SK-N-SH (cell line): Measurements from ENCODE around the gene BAIAP2L1. TPM values are rescaled to one million over a fixed set of nuclear protein-coding genes. Genes with fewer than 3 reads are reported as not detected.

Experiments used
- CTCF ChIA-PET: fragments of 300-600, 350-600 bp; formaldehyde crosslinking; extraction: SDS; loops from one replicate; lab custom pipeline; 2021; lab: Yijun Ruan, JAX
- POLR2A ChIA-PET: fragments of 350-600 bp; sonication (Branson Sonifier 250); formaldehyde crosslinking; extraction: SDS; loops from one replicate; lab custom pipeline; 2020; ENCODE audit warnings: antibody characterized with exemption, inconsistent platforms; lab: Yijun Ruan, JAX
- DNase-seq: peaks from one replicate; pipeline ENCODE4 v3.0.0; 2012
- H2AFZ ChIP-seq: fragments of 200-600 bp; sonication (generic); 2 replicates; pipeline ENCODE4 v1.8.1; 2016; ENCODE audit warnings: antibody characterized with exemption, mild to moderate bottlenecking, low read depth
- H3F3A ChIP-seq: fragments of 200-600 bp; sonication (generic); replicated peaks from 2 replicates; pipeline ENCODE3; 2016; ENCODE audit warnings: antibody characterized with exemption, mild to moderate bottlenecking; ENCODE audit not compliant: insufficient read depth
- H3K27ac ChIP-seq, 2 experiments: fragments of 200-500 bp in 1 of 2; fragments of 200-600 bp in 1 of 2; sonication (Bioruptor generic) in 1 of 2; sonication (generic), shearing (Covaris generic) in 1 of 2; 2 replicates each; pipeline versions ENCODE4 v1.5.1 to v1.6.1; 2014 to 2016; ENCODE audit warnings: low read depth in 2 of 2, inconsistent platforms in 1 of 2, low read length in 1 of 2, mild to moderate bottlenecking in 1 of 2, mixed read lengths in 1 of 2
- H3K27me3 ChIP-seq: fragments of 200-600 bp; sonication (generic), shearing (Covaris generic); 2 replicates; pipeline ENCODE4 v1.6.1; 2016; ENCODE audit warnings: mixed run types; ENCODE audit not compliant: insufficient read depth
- H3K36me3 ChIP-seq, 2 experiments: fragments of 200-500 bp in 1 of 2; fragments of 200-600 bp in 1 of 2; sonication (Bioruptor generic) in 1 of 2; sonication (generic) in 1 of 2; replicated peaks in 1 of 2; 2 replicates each; pipeline versions ENCODE3 to v1.5.1; 2014 to 2016; ENCODE audit warnings: low read length in 1 of 2, mild to moderate bottlenecking in 1 of 2; ENCODE audit not compliant: insufficient read depth in 2 of 2, control insufficient read depth in 1 of 2
- H3K4me1 ChIP-seq, 2 experiments: fragments of 200-500 bp in 1 of 2; fragments of 200-600 bp in 1 of 2; sonication (Bioruptor generic) in 1 of 2; sonication (generic), shearing (Covaris generic) in 1 of 2; 2 replicates each; pipeline versions ENCODE4 v1.5.1 to v1.6.1; 2014 to 2016; ENCODE audit warnings: low read depth in 1 of 2, low read length in 1 of 2, mixed run types in 1 of 2; ENCODE audit not compliant: insufficient read depth in 2 of 2, control insufficient read depth in 1 of 2
- H3K4me2 ChIP-seq: fragments of 200-600 bp; sonication (generic), shearing (Covaris generic); 2 replicates; pipeline ENCODE4 v1.6.1; 2017; ENCODE audit warnings: mixed run types
- H3K4me3 ChIP-seq, 2 experiments: fragments of 200-500 bp in 1 of 2; fragments of 200-600 bp in 1 of 2; sonication (Bioruptor generic) in 1 of 2; sonication (generic), shearing (Covaris generic) in 1 of 2; 2 replicates each; pipeline versions ENCODE4 v1.5.1 to v1.8.1; 2014 to 2016; ENCODE audit warnings: low read depth in 2 of 2, inconsistent platforms in 1 of 2, low read length in 1 of 2, mild to moderate bottlenecking in 1 of 2, mixed read lengths in 1 of 2, moderate library complexity in 1 of 2
- H3K79me2 ChIP-seq: fragments of 200-600 bp; sonication (generic); 2 replicates; pipeline ENCODE4 v1.8.1; 2017; ENCODE audit warnings: mild to moderate bottlenecking; ENCODE audit not compliant: insufficient read depth
- H3K9ac ChIP-seq: fragments of 200-600 bp; sonication (generic); 2 replicates; pipeline ENCODE4 v1.6.1; 2017; ENCODE audit warnings: mixed run types
- H3K9me2 ChIP-seq: fragments of 200-600 bp; sonication (generic); 2 replicates; pipeline ENCODE4 v1.6.1; 2017; ENCODE audit warnings: mixed run types
- H3K9me3 ChIP-seq: fragments of 200-600 bp; sonication (generic); 2 replicates; pipeline ENCODE4 v1.6.1; 2017; ENCODE audit warnings: mixed run types, mild to moderate bottlenecking, moderate library complexity
- H4K20me1 ChIP-seq: fragments of 200-600 bp; sonication (generic); 2 replicates; pipeline ENCODE4 v1.6.1; 2017; ENCODE audit warnings: mild to moderate bottlenecking, mixed run types; ENCODE audit not compliant: insufficient read depth
- CHD2 ChIP-seq: fragments of 150-350 bp; IDR thresholded peaks from 2 replicates; pipeline ENCODE4 v1.6.1; 2018; ENCODE audit warnings: low read length; ENCODE audit not compliant: partially characterized antibody
- CTCF ChIP-seq: fragments of 200-600 bp; sonication (generic); IDR thresholded peaks from 2 replicates; pipeline ENCODE4 v1.6.1; 2017; ENCODE audit warnings: antibody characterized with exemption, mild to moderate bottlenecking, moderate library complexity
- ELF1 ChIP-seq: IDR thresholded peaks from 2 replicates; pipeline ENCODE4 v1.4.0; 2012
- EZH2phosphoT487 ChIP-seq: fragments of 200-600 bp; sonication (generic); IDR thresholded peaks from 2 replicates; pipeline ENCODE4 v1.6.1; 2017; ENCODE audit warnings: low read depth, mixed run types, mild to moderate bottlenecking, antibody characterized with exemption, moderate library complexity, borderline replicate concordance
- FOSL2 ChIP-seq: IDR thresholded peaks from 2 replicates; pipeline ENCODE4 v1.4.0; 2012; ENCODE audit warnings: low read depth, mild to moderate bottlenecking, moderate library complexity, borderline replicate concordance
- FOXJ3 ChIP-seq: sonication (generic); formaldehyde crosslinking; IDR thresholded peaks from 2 replicates; pipeline ENCODE4 v1.5.1; 2020; ENCODE audit warnings: mild to moderate bottlenecking, missing genetic modification reagents
- FOXM1 ChIP-seq: IDR thresholded peaks from 2 replicates; pipeline ENCODE4 v1.4.0; 2012; ENCODE audit warnings: low read depth, mild to moderate bottlenecking
- GABPA ChIP-seq: IDR thresholded peaks from 2 replicates; pipeline ENCODE4 v1.4.0; 2012; ENCODE audit warnings: low read depth, mild to moderate bottlenecking
- GATA2 ChIP-seq: sonication (generic); formaldehyde crosslinking; IDR thresholded peaks from 2 replicates; pipeline ENCODE4 v1.5.0; 2020; ENCODE audit warnings: mild to moderate bottlenecking, missing genetic modification reagents
- IRF3 ChIP-seq: fragments of 150-350 bp; IDR thresholded peaks from 2 replicates; pipeline ENCODE4 v1.6.1; 2016; ENCODE audit warnings: mild to moderate bottlenecking, low read depth, low read length
- JUND ChIP-seq: IDR thresholded peaks from 2 replicates; pipeline ENCODE4 v1.4.0; 2012
- MAX ChIP-seq: IDR thresholded peaks from 2 replicates; pipeline ENCODE4 v1.4.0; 2012; ENCODE audit warnings: low read depth
- MEF2A ChIP-seq: IDR thresholded peaks from 2 replicates; pipeline ENCODE4 v1.4.0; 2012; ENCODE audit warnings: low read depth, borderline replicate concordance
- NFIC ChIP-seq: IDR thresholded peaks from 2 replicates; pipeline ENCODE4 v1.4.0; 2012; ENCODE audit warnings: borderline replicate concordance
- NRF1 ChIP-seq: IDR thresholded peaks from 2 replicates; pipeline ENCODE4 v1.6.1; 2012; ENCODE audit warnings: low read depth, mild to moderate bottlenecking, low read length
- PBX3 ChIP-seq: IDR thresholded peaks from 2 replicates; pipeline ENCODE4; 2012
- POLR2AphosphoS5 ChIP-seq: IDR thresholded peaks from 2 replicates; pipeline ENCODE4 v1.6.1; 2012; ENCODE audit warnings: low read depth, low read length
- RAD21 ChIP-seq: IDR thresholded peaks from 2 replicates; pipeline ENCODE4 v1.6.1; 2012; ENCODE audit warnings: mild to moderate bottlenecking, low read length
- RCOR1 ChIP-seq: fragments of 150-350 bp; IDR thresholded peaks from 2 replicates; pipeline ENCODE4 v1.6.1; 2017; ENCODE audit warnings: antibody characterized with exemption, low read length
- RFX5 ChIP-seq: IDR thresholded peaks from 2 replicates; pipeline ENCODE4 v1.6.1; 2012; ENCODE audit warnings: mild to moderate bottlenecking, improper control_type of control experiment, low read length
- RXRA ChIP-seq: IDR thresholded peaks from 2 replicates; pipeline ENCODE4 v1.4.0; 2012; ENCODE audit warnings: low read depth, mild to moderate bottlenecking, borderline replicate concordance
- SIN3A ChIP-seq: IDR thresholded peaks from 2 replicates; pipeline ENCODE4 v1.6.1; 2012; ENCODE audit warnings: low read depth, mild to moderate bottlenecking, low read length, moderate library complexity, borderline replicate concordance
- TAF1 ChIP-seq: IDR thresholded peaks from 2 replicates; pipeline ENCODE4 v1.6.1; 2012; ENCODE audit warnings: low read depth, mild to moderate bottlenecking, low read length, moderate library complexity, borderline replicate concordance
- TEAD4 ChIP-seq: IDR thresholded peaks from 2 replicates; pipeline ENCODE4 v1.4.0; 2012; ENCODE audit warnings: mild to moderate bottlenecking, borderline replicate concordance; ENCODE audit not compliant: insufficient read depth
- USF1 ChIP-seq: IDR thresholded peaks from 2 replicates; pipeline ENCODE4 v1.4.0; 2012; ENCODE audit warnings: low read depth, borderline replicate concordance
- USF2 ChIP-seq: fragments of 150-350 bp; IDR thresholded peaks from 2 replicates; pipeline ENCODE4 v1.6.1; 2017; ENCODE audit warnings: antibody characterized with exemption, low read length, low read depth, borderline replicate concordance
- YY1 ChIP-seq: IDR thresholded peaks from 2 replicates; pipeline ENCODE4 v1.4.0; 2012; ENCODE audit warnings: low read depth, mild to moderate bottlenecking
- ZBTB33 ChIP-seq: IDR thresholded peaks from 2 replicates; pipeline ENCODE4 v1.4.0; 2012; ENCODE audit warnings: low read depth, borderline replicate concordance
- WGBS: methylation state at CpG from one replicate; pipeline ENCODE4 v1.1.6; 2017; ENCODE audit warnings: low lambda C conversion rate; 5-methylcytosine and 5-hydroxymethylcytosine counted together
- polyA plus RNA-seq, 3 experiments: library from polyadenylated mRNA; depleted of rRNA; stranded (reverse); fragments of >200 nt; gene quantifications; 2 replicates each; pipeline ENCODE4 v1.2.3, GENCODE V29; 2012

Gene BAIAP2L1
- polyA plus RNA-seq, 1 of the 3 experiments (the other 2 are of a cell fraction): 8.8 TPM

- Histone ChIP-seq H3K4me3 (no peak overlapping the region), H3K9me3 (no peaks in the 10 kb centered on the region), H3K4me1 (peaks cover 0 to 12% of the 10 kb centered on the region in 2 experiments; a peak in 2 of 4 replicates), H3K4me2 (0 out of 2 replicates have a peak overlapping the region, but pooled peaks have one; percentile 1), H3K79me2 (no peaks in the 10 kb centered on the region), H3K27ac (peak overlapping the region in 1 of 2 experiments; percentile 23; a peak in 2 of 4 replicates), H3F3A (peaks cover 30% of the 10 kb centered on the region), H3K9me2 (no peaks in the 10 kb centered on the region), H3K9ac (no peak overlapping the region), H4K20me1 (no peaks in the 10 kb centered on the region), H2AFZ (peak overlapping the region; percentile 21; the same call in 1 of the 2 replicates), H3K36me3 (no peaks in the 10 kb centered on the region), H3K27me3 (no peaks in the 10 kb centered on the region)
- ChIA-PET CTCF (interaction anchor here (0.8 kb wide), 1 partner anchor 57 kb away, joined by 3 read pairs; no protein-coding TSS in a partner anchor), POLR2A (no interaction called here)
- DNase-seq: no peak
- 58% methylated on average over 7 of the region's 7 CpGs for WGBS
- TF ChIP-seq CTCF (no peak), FOXM1 (no peak), USF1 (no peak), GATA2 (CRISPR knock-in tag) (no peak), FOXJ3 (CRISPR knock-in tag) (no peak), SIN3A (no peak), PBX3 (no peak), MEF2A (no peak), POLR2AphosphoS5 (no peak), RCOR1 (no peak), USF2 (no peak), FOSL2 (peak; percentile 48; the same call in 1 of the 2 replicates), RXRA (peak; percentile 44; the same call in 1 of the 2 replicates), ZBTB33 (no peak), RFX5 (no peak), GABPA (no peak), TEAD4 (no peak), EZH2phosphoT487 (no peak), IRF3 (no peak), NRF1 (no peak), JUND (no peak), RAD21 (no peak), TAF1 (no peak), ELF1 (no peak), MAX (no peak), NFIC (peak; percentile 31; the same call in 1 of the 2 replicates), CHD2 (no peak), YY1 (no peak)
Measured at GRCh38 chr7:98357751-98358161, 43.1 kb downstream of the BAIAP2L1 start.
